NCI-H345 (cell line): ENCODE data around the gene ARFGAP1.
"Not testable (repeated sequence)": the region's sequence is repeated elsewhere in the genome, so short reads cannot be mapped to it uniquely, and the experiment has no call there.

Experiments used
- DNase-seq: peaks from one replicate; lab custom pipeline; 2025; lab: John Stamatoyannopoulos, UW

Gene ARFGAP1

GRCh38 chr20:63292292-63292701 is 19.7 kb downstream of the ARFGAP1 start:
- DNase-seq = no peak

GRCh38 chr20:63292904-63293303 is 20.3 kb downstream of the ARFGAP1 start, which contains the start of gene COL20A1:
COL20A1 (plus strand) TSS chr20:63293186; CDS start chr20:63295108, 1,922 bp downstream.
- DNase-seq = no peak

DNA sequence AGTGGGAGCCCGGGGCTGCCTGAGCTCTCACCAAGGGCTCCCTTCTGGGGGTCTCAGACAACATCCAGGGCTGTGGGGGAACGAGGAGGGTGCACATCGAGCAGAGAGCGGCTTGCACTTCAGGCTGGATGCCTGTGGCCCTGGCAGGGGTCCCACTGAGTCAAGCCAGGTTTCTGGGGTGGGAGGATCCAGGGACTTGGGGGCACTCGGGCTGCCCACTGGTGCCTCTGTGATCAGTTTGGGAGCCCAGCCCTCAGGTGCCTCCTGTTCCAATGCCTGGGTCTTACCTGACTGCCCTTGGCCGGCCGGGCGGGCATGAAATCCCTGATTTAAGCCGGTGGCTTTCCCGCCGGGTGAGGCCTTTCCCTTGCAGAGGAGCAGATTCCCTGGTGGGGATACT is 20.8 kb downstream of the ARFGAP1 start:
- DNase-seq = no peak

DNA sequence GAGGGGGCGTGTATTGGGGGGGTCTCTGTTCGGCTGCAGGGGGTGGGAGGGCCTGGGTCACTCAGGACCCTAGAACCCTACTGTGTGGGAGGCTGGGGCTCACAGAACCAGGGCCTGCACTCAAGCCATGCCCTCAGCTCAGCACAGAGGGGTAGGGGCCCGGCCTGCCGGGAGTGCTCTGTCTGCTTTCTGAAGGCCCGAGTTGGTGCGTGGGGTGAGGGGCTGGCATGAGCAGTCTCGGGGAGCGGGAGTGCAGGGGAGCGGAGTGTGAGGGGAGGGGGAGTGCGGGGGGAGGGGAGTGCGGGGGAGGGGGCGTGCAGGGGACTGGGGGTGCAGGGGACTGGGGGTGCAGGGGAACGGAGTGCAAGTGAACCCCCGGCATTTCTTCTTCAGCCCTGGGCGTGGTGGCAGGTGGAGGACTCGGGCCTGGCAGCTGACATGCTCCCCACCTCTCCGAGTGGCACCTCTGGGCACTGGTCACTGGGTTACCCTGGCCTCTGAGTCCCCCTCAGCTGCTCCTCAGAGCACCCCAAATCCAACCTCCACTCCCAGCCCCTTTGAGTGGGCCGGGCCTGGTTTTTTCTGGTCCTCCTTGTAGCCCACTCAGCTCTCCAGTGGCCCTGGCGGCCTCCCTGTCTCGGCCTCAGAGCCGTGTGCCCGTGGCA is 21.4 kb downstream of the ARFGAP1 start:
- DNase-seq = no peak

DNA sequence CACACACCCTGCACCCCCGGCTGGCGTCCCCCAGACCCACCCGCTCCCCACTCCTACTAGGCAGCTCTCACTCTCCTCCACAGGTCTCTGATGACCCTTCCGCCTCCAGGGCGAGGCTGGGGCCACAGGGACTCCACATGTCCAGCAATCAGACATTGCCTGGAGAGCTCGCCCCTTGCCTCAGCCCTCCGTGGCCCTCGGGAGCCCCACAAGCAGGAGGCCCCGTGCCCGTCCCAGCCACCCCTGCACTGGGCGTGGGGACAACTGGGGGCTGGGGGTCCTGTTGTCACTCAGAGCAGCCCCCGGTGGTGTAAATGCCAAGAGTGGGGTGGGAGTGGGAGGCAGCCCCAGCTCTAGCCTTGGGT is 21.9 kb downstream of the ARFGAP1 start:
- no peak for DNase-seq

DNA sequence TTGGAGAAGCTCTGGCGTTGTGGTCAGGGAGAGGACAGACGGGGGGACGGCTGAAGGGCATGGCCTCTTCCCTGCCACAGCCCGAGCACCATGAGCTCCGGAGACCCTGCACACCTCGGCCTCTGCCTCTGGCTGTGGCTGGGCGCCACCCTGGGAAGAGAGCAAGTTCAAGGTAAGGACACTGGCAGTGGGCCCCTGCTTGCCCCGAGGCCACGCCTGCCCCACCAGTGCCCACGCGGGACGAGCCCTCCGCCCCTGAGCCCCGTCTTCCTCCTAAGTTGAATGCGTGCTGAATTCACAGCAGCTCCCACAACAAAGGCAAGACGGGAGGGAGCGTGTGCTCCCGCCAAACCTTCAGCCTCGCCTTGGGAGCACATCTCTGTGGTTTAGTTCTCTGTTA is 22.4 kb downstream of the ARFGAP1 start:
- DNase-seq = no peak

- no peak for DNase-seq
Observed at GRCh38 chr20:63295422-63295821, 22.8 kb downstream of the ARFGAP1 start.

- no peak for DNase-seq
Observed at GRCh38 chr20:63295846-63296245, 23.2 kb downstream of the ARFGAP1 start.

DNA sequence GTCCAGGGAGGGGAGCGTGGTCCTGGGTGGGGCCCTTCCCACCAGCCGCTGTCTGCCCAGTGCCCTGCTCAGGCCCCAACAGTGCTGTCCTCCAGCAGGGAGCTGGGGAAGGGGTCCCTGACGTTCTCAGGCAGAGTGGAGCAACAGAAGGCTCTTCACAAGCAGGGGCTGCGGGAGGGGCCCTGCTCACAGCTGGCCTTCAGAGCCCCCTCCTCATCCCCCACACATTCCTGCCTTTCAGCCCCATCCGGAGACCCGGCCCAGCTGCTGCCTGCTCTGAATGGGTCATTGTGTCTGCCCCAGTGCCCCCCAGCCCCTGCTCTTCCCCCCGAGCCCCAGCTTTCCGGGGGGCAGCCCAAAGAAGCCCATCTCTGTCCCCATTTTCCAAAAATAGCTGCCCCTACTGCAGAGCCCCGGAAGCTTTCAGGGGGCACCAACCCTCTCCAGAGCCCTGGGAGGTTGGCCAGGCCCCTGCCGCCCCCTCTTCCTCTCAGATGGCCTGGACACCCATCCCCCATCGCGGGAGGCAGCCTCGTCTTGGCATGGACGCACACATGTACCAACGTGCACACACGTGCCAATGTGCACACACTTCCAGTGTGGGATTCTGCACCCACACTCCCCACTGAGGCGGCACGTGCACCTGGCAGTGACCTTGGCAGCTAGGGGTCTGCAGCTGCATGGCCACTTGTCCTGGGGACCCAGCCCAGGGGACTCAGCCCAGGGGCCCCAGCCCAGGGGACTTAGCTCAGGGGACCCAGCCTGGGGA is 24.1 kb downstream of the ARFGAP1 start:
- no peak for DNase-seq

DNA sequence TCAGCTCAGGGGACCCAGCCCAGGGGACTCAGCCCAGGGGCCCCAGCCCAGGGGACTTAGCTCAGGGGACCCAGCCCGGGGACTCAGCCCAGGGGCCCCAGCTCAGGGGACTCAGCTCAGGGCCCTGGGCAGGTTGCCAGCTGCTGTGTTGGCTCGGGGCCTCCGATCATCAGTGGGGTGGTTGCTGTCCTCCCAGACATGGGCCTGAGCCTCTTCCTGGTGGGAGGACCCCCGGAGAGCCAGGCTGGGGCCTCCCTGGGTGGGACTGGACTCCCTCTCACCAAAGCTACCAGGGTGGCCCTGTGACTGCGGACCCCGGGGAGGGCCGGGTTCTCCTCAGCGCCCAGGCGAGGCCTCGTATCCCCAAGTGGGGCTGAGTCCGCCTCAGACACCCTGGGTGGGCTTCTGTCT is 24.8 kb downstream of the ARFGAP1 start:
- DNase-seq = no peak

DNA sequence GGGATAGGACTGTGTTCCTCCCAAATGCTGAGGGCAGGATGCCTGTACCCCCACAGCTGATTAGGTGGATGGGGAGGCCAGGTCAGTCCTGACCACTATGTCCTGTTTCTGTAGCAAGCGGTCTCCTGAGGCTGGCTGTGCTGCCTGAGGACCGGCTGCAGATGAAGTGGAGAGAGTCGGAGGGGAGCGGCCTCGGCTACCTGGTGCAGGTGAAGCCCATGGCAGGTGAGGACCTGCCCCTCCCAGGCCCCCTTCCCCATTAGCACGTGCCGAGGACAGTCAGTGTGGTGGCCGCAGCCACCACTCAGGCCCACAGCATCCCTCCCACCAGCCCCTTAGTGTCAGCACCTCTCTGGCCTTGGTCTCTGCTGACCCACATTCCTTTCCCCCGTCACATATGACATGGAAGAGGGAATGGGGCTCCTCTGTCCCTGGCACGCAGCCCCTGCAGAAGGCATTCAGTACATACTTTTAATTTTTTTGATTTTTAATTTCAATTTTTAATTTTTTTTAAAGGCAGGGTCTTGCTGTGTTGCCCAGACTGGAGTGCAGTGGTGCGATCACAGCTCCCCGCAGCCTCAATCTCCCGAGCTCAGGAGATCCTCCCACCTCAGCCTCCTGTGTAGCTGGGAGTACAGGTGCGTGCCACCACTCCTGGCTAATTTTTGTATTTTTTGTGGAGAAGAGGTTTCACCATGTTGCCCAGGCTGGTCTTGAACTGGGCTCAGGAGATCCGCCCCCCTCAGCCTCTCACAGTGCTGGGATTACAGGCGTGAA is 25.4 kb downstream of the ARFGAP1 start:
- no peak for DNase-seq

GRCh38 chr20:63298731-63299312 is 26.2 kb downstream of the ARFGAP1 start:
- no peak for DNase-seq

- DNase-seq = no peak
Observed at GRCh38 chr20:63301671-63302070, 29.1 kb downstream of the ARFGAP1 start.

DNA sequence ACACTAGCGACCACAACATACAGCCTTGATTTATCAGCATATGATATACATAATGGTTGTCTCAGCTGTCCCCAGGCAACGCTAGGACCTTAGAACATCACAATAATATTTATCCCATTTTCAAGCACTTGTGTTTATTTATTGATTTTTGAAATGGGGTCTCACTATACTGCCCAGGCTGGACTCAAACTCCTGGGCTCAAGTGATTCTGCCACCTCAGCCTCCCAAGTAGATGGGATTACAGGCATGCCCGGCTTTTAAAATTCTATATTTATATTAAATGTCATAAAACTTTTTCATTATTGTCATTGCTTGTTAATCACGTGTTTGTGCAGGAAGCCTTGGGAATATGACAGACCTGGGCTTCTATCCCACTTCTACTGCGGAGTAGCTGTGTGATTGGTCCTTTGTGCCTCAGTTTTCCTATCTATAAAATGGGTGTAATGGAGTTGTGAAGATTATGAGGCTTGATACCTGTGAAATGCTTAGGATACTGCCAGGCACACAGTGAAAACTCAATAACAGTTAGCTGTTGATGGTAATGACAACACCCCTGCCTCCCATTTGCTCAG is 30.6 kb downstream of the ARFGAP1 start:
- no peak for DNase-seq

- DNase-seq = no peak
Observed at GRCh38 chr20:63305393-63305792, 32.8 kb downstream of the ARFGAP1 start.

GRCh38 chr20:63305933-63306672 is 33.5 kb downstream of the ARFGAP1 start:
- not testable (repeated sequence) for DNase-seq

DNA sequence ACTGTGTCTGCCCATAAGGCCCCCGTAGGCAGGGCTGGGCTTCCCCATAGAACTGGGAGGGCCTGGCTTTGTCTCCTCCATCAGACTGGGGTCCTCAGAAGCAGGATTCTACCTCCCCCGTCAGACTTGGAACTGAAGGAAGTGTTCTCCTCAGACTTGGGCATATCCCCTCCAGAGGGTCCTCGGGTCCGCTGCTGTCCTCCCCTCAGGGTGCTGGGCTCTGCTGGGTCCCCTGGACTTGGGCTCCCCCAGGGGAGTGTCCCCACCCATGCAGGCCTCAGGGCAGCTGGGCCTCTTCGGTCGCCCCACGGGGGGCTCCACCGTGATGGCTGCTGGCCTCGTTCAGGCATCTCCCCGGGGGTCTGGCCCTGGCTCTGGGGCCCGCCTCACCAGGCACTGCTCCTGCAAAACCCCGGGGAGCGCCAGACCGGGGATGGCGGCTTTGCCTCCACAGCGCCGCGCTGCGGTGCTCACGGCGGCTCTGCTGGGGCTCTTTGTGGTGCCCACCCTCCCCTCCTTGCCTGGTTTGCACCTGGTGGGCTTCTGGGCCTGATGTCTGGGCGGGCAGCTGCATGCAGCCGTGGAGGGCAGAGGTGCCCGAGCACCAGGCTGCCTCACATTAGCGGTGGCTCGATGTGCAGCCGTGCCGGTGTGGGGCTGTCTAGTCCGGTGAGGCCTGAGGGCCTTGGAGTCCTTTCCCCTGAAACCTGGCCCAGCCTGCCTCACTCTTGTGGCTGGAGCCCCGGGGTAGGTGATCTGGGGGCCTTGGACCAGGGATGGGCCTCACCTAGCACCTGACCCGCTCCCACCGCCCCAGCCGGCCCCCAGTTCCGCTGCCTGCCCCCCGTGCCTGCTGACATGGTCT is 34.3 kb downstream of the ARFGAP1 start:
- no peak for DNase-seq

GRCh38 chr20:63307538-63308217 is 35.1 kb downstream of the ARFGAP1 start:
- DNase-seq = no peak

DNA sequence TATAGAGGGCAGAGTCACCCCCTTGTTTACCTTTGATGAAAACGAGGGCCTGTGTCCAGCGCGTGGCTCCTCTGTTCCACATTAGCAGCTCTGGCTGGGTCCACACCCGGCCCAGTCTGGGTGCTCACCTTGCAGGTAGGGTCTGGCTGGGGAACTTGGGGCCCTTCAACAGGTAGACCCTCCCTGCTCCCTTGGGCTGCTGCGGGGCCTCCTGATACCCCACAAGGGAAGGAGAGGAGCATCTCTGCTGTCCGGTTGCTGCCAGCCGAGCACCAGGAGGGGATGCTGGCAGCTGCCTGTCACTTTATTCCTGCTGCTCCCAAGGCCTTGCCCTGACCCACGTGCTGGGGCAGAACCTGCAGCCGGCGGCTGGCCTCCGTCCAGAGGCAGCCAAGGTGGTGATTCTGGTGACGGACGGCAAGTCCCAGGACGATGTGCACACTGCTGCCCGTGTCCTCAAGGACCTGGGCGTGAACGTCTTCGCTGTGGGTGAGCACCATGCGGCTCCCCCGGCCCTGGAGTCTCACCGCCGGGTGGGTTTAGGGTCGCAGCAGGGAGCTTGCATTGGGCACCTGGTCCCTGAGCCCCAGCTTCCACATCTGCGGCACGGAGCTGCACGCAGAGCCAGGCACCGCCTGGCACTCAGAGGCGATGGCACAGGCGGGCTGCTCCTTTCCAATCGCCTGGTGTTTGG is 35.8 kb downstream of the ARFGAP1 start:
- no peak for DNase-seq
